Stimulated activated CD4-positive, alpha-beta T cell treated with anti-CD3 and anti-CD28 coated beads, TNF-alpha, amount 100 ng/mL, for 4 hours (primary cell): Measurements from ENCODE around the gene TNC.

Experiments
- DNase-seq, 3 experiments: peaks; one replicate each; pipeline ENCODE4 v3.0.0-alpha.2; 2020; ENCODE audit warnings: low read depth in 3 of 3

TNC gene

DNA sequence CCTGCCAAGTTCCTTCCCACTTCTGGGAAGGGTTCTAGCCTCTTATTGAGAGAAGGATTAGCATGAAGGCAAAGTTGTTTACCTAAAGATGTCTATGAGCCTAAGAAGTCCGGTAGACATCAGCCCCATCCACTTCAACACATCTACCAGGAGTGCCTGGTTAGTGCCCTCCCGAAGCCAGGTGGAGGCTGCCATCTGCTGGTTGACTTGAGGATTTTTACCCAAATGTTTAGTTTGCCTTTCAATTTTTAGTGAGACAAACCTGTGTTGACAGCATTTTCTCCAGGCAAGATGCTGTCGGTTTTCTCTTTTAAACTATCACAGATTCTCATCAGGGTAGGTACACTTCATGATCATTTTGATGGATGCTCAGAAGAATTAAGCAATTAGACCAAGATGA lies 104.0 kb downstream of the TNC start:
- DNase-seq, result peak; percentile 52 to 75 (median 64)

- no peak for DNase-seq
These were observed 105.5 kb downstream of the TNC start for GRCh38 chr9:115012486-115012885.

- no peak for DNase-seq
These were observed 107.1 kb downstream of the TNC start for GRCh38 chr9:115010874-115011273.

DNA sequence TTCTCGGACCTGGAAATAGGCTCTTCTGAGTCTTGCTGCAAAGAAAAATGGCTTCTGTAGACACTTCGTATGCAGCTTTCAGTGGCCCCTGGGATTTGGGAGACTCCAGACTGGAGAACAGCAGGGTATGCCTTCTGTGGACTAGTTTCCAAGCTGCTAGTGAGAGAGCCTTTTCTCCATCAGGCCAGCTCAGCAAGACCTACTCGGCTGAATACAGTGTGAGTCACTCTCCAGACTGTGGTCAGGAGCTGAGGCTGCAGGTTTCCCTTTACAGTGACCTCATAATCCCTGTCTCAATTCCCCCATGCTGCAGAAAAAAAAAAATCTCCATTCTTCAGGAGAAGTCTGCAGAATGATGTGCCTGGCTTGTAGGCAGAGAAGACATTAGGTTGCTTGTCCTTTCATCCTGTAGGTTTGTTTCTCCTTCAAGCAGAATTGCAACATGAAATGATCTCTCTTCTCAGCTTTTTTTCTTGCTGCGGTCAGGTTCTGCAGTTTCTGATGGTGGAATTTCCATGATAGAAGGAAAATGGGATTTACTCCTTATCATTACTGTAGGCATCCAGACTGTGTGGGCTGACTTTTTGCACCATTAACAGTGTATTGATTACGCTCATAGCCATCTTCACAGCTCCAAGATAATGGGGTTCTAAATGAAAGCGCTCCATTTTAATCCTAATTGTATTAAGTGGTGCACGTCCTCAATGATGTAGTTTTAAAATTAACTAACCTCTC lies 109.3 kb downstream of the TNC start:
- no peak for DNase-seq

DNA sequence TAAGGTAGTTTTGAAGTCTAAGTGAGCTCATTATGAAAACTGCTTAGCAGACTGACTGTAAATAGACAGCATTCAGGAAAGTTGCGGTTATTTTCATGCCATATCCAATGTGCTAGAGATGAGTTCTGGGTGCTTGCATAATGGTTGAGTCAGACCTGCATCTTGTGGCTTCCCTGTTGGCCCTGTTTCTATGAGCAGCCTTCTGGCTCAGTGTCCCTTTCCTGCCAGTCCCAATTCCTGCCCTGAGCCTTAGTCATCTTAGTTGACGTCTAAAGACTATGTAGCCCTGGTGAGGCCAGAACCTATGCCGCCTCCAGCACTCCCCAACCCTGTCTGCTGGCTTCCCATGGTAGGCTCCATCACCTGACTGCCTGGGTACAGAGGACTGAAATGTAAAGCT lies 111.3 kb downstream of the TNC start:
- no peak for DNase-seq

DNA sequence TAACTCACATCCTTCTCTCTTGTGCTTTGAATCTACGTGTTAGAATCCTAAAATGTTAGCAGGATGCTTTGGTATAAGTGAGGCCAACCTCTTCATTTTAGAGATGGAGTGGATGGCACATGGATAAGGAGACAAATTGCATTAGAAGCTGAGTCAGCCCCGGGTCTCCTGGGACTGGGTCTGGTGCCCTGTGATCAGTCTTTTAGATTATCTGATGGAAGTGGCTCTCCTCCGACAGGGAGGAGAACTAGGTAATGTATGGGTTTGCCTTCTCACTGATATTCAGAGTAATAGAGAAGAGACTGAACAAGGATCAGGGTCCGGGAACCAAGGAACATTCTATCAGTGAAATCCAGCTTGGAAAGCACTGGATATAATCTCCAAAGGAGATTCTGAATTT lies 112.6 kb downstream of the TNC start:
- no peak for DNase-seq

DNA sequence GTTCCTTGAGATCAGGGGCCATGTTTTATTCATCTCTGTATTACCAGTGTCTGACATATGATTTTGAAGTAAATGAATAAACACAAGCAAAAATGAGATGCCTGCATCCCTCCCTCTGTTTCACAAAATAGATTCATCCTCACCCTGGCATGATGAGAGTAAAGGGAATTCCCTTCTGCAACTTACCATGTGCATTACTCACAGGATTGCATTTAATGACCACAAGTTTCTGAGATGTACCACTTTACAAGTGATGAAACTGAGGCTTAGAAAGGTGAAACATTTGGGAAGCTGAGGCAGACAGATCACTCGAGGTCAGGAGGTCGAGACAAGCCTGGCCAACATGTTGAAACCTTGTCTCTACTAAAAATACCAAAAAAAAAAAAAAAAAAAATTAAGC lies 113.4 kb downstream of the TNC start:
- DNase-seq, result no peak

GRCh38 chr9:115002371-115003120 lies 115.4 kb downstream of the TNC start:
- DNase-seq, result no peak

- no peak for DNase-seq
These were observed 117.7 kb downstream of the TNC start for GRCh38 chr9:115000217-115000639.

GRCh38 chr9:114998326-114998725 lies 119.6 kb downstream of the TNC start:
- no peak for DNase-seq

GRCh38 chr9:114995681-114996221 lies 122.2 kb downstream of the TNC start:
- no peak for DNase-seq

- DNase-seq, result no peak
These were observed 123.2 kb downstream of the TNC start for GRCh38 chr9:114994768-114995167.

- no peak for DNase-seq
These were observed 126.1 kb downstream of the TNC start for GRCh38 chr9:114991861-114992260.

- DNase-seq, result no peak
These were observed 127.1 kb downstream of the TNC start for GRCh38 chr9:114990901-114991300.

DNA sequence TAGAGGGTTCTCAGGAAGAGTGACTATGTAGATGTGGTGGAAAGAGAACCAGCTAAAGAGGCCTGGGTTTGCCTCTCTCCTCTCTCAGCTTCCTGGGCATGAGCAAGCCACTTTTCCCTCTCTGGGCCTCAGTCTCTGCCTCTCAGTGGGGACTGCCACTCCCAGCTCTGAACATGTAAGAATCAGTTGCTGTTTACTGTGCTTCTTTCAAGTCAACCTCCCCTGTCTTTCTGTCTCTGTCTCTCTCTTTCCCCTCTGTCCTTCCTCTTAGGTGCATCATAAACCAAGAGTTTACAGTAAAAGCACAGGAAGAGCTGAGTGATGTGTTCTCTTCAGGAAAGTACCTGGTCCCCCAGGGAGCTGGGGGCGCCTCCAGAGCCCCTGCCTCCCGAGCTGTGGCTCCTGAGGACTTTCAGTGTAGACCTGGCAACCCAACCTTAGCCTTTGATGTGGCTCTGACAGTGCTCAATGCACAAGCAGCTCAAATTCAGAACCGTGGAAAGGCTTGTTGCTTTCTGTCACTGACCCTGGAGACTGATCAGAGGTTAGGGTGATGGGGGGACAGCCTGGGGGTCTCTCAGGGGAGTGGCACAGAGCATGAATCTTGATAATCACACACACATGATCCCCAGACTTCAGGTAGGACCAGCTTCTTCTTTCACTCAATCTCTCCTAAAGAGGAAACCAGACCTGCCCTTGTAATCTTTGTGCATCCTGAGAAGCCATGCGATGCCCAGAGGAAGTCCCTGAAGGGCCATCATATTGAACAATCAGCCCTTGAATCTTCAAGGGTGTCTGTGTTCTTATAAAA lies 128.2 kb downstream of the TNC start:
- peak in 2 of 3 experiments; percentile 27 to 42 for DNase-seq

DNA sequence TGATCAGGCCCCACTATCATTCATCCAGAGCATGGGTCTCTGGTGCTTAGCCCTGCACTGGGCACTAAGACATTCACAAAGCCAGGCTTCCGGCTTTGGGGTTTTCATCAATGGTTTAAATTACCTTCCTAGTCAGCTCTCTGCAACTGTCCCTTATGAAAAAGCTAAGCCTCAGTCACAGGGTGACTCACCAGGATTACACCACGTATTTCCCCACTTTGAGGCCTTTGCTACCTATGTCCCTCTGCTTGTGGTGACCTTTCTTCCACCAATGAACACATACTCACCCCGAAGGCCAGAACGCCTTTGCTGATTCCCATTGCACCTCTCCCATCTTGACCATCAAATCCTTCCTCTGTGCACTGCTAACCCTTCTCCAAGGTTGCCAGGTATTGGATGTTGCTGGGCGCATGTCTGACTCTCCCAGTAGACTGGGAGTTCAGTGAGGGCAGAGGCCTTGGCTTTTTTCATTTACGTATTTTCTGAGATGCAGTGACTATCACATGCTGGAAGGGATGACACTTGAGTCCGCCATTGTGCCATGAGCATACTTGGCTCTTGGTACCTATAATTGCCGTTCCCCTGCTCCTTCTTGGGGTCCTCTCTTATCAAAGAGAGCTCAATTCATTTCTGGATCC lies 128.9 kb downstream of the TNC start:
- no peak for DNase-seq

GRCh38 chr9:114987116-114987515 lies 130.8 kb downstream of the TNC start:
- no peak for DNase-seq

GRCh38 chr9:114985959-114986501 lies 131.9 kb downstream of the TNC start:
- DNase-seq, result no peak

GRCh38 chr9:114981063-114981462 lies 136.9 kb downstream of the TNC start:
- DNase-seq, result no peak

DNA sequence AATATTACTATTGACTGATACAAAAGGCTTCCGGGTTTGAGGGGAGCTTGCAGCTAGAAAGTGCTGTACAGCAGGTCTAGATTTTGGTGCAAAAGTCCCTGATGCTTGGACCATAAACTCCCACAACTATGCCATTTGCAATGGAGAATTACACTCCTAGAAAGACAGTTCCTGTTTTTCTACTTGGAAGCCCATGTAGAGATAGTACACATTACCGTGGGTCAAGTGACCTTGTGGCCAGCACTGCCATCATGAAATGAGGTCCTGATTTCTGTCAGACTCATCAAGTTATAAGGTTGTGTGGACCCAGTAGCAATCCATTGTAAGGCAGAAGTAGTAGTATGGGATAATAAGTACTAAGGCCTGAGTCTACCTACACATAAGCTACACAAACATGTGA lies 144.7 kb downstream of the TNC start:
- no peak for DNase-seq

DNA sequence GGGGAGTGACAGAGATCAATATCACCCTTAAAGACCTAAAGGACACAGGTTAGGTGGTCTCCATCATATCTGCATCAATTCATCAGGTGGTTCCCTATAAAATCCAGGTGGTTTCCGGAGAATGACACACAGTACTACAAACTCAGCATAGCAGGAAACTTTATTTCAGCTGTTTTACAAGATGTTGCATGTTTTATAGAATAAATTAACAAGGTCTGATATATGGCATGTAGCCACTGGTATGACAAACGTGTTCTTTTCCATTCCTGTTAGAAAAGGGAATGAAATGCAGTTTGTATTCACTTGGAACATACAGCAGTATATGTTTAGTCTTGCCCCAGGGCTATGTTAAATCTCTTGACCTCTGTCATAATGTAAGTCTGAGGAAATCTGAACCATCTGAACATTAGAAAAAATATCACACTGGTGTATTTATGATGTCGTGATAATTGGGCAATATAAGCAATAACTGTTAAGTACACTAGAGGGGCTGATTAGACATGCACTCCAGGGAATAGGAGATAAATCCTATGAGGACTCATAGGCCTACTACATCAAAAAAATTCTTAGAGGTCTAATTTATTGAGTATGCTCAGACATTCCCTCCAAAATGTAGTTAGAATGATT lies 145.3 kb downstream of the TNC start:
- no peak for DNase-seq
